ENCODE results near the gene PSD4. TPM values are rescaled to one million over a fixed set of nuclear protein-coding genes. Genes with fewer than 3 reads are reported as not detected.

The PSD4 gene
- polyA plus RNA-seq, 2 of the 4 experiments (the other 2 are of a cell fraction) = 5.4 to 21.6 TPM

DNA sequence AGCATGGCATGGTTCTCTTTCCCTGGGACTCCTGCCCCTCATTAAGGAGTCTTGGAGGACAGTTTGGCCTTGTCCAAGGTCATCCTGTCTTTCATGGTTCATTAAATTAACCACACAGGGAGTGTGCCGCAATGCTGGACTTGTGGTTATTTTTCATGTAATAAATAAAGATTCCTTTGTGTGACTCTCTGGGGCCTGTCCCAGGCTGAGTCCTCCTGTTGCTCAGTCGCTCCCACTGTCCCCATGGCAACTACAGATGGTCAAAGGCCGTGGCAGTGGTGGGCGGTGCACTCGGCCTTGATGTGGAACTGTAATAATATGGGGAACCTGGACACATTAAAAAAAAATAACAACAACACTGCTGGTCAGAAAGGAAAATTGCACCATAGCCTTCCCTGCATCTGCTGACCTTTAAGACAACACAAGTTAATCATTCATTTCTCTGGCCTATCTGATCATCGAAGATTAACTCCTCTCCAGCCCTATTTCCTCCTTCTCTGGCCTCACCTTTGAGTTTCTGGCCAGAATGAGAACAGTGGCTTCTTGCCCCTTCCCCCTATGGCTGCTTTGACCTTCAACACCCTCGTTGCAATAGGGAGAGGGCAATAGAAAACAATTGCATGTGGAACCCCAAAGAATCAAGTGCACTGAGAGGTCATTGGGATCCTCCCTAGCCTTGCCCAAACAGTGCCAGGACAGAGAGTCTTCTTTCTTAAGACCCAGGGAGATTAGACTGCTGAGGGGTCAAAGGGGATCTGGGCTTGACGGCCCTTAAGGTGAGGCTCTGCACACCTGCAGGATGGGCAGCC, 44.7 kb downstream of the PSD4 start:
- Histone ChIP-seq H3K9me3 (no peaks in the 10 kb centered on the region), H3K4me1 (peaks cover 72% of the 10 kb centered on the region), H3K4me3 (no peak overlapping the region), H3K4me2 (peak overlapping the region; percentile 72), H3K27ac (peak overlapping the region; percentile 96)
- DNase-seq (ENCODE audit: low read depth in 1 of 2, low spot score in 1 of 2) = peak; percentile 86 to 98
- ChIA-PET CTCF (interaction anchor here (1.0 to 4.3 kb wide), 6 partner anchors 12 to 152 kb away, joined by 3 to 23 read pairs (median 6); no protein-coding TSS in a partner anchor), POLR2A (no interaction called here)
- FAIRE-seq = peak; percentile 61
- peak; percentile 85 to 89 for ATAC-seq
- 1% methylated on average over 8 of the region's 8 CpGs for WGBS (ENCODE audit: missing lambda C conversion rate)
- TF ChIP-seq ZNF302 (CRISPR knock-in tag; IDR thresholded peaks at IDR 0.05) (no peak; the same call in 1 of the 2 replicates), MAFK (IDR thresholded peaks at IDR 0.05; ENCODE audit: partially characterized antibody) (no peak), BHLHE40 (IDR thresholded peaks at IDR 0.05; ENCODE audit: low read depth, low read length) (no peak), MAZ (IDR thresholded peaks at IDR 0.05; ENCODE audit: borderline replicate concordance, low read depth, low read length) (no peak), FOXS1 (CRISPR knock-in tag; IDR thresholded peaks at IDR 0.05) (0 out of 2 replicates have a peak, but pooled peaks have one; percentile 41), PHF8 (IDR thresholded peaks at IDR 0.05; ENCODE audit: borderline replicate concordance, low read depth) (no peak), HOXB13 (CRISPR knock-in tag; IDR thresholded peaks at IDR 0.05; ENCODE audit: low read depth) (peak; percentile 54), JUN (IDR thresholded peaks at IDR 0.05) (peak; percentile 52 to 70; a peak in 4 of 5 replicates), ZFP36 (IDR thresholded peaks at IDR 0.05; ENCODE audit: borderline replicate concordance, partially characterized antibody) (no peak), SMC3 (IDR thresholded peaks at IDR 0.05) (no peak; the same call in 2 of the 3 replicates), NR3C1 (IDR thresholded peaks at IDR 0.05) (no peak), KDM5A (IDR thresholded peaks at IDR 0.05) (no peak), NPAS2 (CRISPR knock-in tag; IDR thresholded peaks at IDR 0.05; ENCODE audit: borderline replicate concordance) (no peak), FOSB (CRISPR knock-in tag; IDR thresholded peaks at IDR 0.05) (0 out of 2 replicates have a peak, but pooled peaks have one; percentile 51), CHD4 (IDR thresholded peaks at IDR 0.05; ENCODE audit: borderline replicate concordance) (no peak), EHF (CRISPR knock-in tag; IDR thresholded peaks at IDR 0.05) (no peak), CBX8 (IDR thresholded peaks at IDR 0.05) (no peak), JUNB (IDR thresholded peaks at IDR 0.05) (peak; percentile 51; the same call in 1 of the 2 replicates), CHD2 (IDR thresholded peaks at IDR 0.05; ENCODE audit: low read length, partially characterized antibody) (no peak), POLR2A (IDR thresholded peaks at IDR 0.05; ENCODE audit: low read length) (no peak), GATA3 (IDR thresholded peaks at IDR 0.05; ENCODE audit: borderline replicate concordance) (peak; percentile 84), TP53 (CRISPR knock-in tag; IDR thresholded peaks at IDR 0.05) (no peak), NFE2L2 (conservative IDR thresholded peaks at IDR 0.05; ENCODE audit: low read length) (no peak), CEBPB (IDR thresholded peaks at IDR 0.05) (peak; percentile 83 to 91; a peak in 3 of 4 replicates), MYC (IDR thresholded peaks at IDR 0.05; ENCODE audit: borderline replicate concordance, low read length) (no peak; the same call in 1 of the 2 replicates), ESRRA (IDR thresholded peaks at IDR 0.05; ENCODE audit: borderline replicate concordance, low read length) (peak; percentile 96), CBX2 (IDR thresholded peaks at IDR 0.05; ENCODE audit: borderline replicate concordance, low read depth) (no peak)
- TF ChIP-seq, protein P1, sequence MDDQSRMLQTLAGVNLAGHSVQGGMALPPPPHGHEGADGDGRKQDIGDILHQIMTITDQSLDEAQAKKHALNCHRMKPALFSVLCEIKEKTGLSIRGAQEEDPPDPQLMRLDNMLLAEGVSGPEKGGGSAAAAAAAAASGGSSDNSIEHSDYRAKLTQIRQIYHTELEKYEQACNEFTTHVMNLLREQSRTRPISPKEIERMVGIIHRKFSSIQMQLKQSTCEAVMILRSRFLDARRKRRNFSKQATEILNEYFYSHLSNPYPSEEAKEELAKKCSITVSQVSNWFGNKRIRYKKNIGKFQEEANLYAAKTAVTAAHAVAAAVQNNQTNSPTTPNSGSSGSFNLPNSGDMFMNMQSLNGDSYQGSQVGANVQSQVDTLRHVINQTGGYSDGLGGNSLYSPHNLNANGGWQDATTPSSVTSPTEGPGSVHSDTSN (IDR thresholded peaks at IDR 0.05) = no peak
- TF ChIP-seq, protein P2, sequence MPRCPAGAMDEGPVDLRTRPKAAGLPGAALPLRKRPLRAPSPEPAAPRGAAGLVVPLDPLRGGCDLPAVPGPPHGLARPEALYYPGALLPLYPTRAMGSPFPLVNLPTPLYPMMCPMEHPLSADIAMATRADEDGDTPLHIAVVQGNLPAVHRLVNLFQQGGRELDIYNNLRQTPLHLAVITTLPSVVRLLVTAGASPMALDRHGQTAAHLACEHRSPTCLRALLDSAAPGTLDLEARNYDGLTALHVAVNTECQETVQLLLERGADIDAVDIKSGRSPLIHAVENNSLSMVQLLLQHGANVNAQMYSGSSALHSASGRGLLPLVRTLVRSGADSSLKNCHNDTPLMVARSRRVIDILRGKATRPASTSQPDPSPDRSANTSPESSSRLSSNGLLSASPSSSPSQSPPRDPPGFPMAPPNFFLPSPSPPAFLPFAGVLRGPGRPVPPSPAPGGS (IDR thresholded peaks at IDR 0.05) = no peak
- TF ChIP-seq, protein P3, sequence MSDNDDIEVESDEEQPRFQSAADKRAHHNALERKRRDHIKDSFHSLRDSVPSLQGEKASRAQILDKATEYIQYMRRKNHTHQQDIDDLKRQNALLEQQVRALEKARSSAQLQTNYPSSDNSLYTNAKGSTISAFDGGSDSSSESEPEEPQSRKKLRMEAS (IDR thresholded peaks at IDR 0.05) = peak; percentile 71
- TF ChIP-seq, protein P4, sequence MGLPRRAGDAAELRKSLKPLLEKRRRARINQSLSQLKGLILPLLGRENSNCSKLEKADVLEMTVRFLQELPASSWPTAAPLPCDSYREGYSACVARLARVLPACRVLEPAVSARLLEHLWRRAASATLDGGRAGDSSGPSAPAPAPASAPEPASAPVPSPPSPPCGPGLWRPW (IDR thresholded peaks at IDR 0.05) = no peak
- TF ChIP-seq, protein P5, sequence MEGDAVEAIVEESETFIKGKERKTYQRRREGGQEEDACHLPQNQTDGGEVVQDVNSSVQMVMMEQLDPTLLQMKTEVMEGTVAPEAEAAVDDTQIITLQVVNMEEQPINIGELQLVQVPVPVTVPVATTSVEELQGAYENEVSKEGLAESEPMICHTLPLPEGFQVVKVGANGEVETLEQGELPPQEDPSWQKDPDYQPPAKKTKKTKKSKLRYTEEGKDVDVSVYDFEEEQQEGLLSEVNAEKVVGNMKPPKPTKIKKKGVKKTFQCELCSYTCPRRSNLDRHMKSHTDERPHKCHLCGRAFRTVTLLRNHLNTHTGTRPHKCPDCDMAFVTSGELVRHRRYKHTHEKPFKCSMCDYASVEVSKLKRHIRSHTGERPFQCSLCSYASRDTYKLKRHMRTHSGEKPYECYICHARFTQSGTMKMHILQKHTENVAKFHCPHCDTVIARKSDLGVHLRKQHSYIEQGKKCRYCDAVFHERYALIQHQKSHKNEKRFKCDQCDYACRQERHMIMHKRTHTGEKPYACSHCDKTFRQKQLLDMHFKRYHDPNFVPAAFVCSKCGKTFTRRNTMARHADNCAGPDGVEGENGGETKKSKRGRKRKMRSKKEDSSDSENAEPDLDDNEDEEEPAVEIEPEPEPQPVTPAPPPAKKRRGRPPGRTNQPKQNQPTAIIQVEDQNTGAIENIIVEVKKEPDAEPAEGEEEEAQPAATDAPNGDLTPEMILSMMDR (IDR thresholded peaks at IDR 0.05) = no peak
- TF ChIP-seq, protein P6, sequence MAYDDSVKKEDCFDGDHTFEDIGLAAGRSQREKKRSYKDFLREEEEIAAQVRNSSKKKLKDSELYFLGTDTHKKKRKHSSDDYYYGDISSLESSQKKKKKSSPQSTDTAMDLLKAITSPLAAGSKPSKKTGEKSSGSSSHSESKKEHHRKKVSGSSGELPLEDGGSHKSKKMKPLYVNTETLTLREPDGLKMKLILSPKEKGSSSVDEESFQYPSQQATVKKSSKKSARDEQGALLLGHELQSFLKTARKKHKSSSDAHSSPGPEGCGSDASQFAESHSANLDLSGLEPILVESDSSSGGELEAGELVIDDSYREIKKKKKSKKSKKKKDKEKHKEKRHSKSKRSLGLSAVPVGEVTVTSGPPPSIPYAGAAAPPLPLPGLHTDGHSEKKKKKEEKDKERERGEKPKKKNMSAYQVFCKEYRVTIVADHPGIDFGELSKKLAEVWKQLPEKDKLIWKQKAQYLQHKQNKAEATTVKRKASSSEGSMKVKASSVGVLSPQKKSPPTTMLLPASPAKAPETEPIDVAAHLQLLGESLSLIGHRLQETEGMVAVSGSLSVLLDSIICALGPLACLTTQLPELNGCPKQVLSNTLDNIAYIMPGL (CRISPR knock-in tag; IDR thresholded peaks at IDR 0.05; ENCODE audit: borderline replicate concordance) = no peak
- TF ChIP-seq, protein P7, sequence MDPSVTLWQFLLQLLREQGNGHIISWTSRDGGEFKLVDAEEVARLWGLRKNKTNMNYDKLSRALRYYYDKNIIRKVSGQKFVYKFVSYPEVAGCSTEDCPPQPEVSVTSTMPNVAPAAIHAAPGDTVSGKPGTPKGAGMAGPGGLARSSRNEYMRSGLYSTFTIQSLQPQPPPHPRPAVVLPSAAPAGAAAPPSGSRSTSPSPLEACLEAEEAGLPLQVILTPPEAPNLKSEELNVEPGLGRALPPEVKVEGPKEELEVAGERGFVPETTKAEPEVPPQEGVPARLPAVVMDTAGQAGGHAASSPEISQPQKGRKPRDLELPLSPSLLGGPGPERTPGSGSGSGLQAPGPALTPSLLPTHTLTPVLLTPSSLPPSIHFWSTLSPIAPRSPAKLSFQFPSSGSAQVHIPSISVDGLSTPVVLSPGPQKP (IDR thresholded peaks at IDR 0.05; ENCODE audit: low read depth, low read length) = no peak

Data from A549 (cell line).